Activated CD4-positive, alpha-beta T cell treated with anti-CD3 and anti-CD28 coated beads, Interleukin-2, amount 50 U/mL, for 16 hours (primary cell): Measurements from ENCODE around the gene WSCD1.

Experiments used
- DNase-seq: peaks from one replicate; pipeline ENCODE4 v3.0.0-alpha.2; 2020

The WSCD1 gene

DNA sequence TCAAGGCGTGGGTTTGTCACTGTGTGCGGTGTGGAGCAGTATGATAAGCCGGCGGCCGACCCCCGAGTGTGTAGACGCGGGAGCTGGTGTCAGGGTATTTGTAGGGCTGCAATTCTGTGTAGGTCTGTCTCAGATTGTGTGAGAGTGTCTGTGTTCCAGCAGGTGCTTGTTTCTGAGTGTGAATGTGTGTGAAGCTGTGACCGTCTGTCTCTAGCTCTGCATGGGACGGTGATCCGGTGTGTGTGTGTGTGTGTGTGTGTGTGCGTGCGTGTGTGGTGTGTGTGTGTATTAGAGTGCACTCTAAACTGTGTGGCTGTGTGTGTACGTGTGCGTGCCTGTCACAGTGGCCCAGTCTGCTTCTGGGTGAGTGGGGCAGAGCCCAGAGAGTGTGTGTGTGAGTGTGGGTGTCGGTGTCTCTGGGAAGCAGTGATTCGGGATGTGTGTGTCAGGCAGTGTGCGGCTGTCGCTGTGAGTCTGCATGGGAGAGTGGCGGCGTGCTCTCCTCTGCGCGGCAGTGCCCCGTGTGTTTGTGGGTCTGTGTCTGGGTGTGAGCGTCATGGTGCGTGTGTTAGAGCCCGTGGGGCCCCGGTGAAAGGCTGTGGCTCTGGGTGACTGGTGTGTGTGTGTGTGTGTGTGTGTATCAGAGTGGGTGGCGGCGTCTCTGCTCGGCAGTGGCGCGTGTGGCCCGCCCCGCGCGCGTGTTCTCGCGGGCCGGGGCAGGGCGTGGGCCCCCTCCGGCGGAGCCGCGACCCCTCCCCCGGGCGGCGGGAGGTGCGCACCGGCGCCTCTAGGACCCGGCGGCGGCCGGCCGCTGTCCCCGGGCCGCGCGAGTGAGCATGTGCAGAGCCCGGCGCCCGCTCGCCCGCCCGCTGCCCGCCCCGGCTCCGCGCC is at the start of gene WSCD1:
TSS of gene WSCD1 (plus strand) at position 841 of the 891 bp plus-strand sequence. CDS start 10,280 bp downstream, outside the sequence.
- DNase-seq, result no peak

DNA sequence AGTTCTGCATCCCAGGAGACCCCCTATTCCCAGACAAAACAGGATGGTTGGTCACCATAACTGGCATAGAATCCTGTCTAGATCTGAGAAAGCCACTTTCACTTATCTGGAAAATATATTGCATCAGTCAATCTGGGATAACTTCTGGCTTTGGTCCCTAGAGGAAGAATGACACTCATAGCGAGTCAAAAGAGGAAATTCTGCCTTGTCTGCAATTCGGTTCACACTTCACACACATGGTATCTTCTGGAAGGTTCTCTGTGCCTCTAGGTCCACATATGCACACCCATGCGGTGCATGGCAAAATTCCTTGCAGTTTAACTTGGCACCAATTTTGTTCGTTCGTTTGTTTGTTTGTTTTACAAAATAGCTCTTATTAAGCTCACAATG is 49.2 kb upstream of the WSCD1 start:
- DNase-seq, result no peak

DNA sequence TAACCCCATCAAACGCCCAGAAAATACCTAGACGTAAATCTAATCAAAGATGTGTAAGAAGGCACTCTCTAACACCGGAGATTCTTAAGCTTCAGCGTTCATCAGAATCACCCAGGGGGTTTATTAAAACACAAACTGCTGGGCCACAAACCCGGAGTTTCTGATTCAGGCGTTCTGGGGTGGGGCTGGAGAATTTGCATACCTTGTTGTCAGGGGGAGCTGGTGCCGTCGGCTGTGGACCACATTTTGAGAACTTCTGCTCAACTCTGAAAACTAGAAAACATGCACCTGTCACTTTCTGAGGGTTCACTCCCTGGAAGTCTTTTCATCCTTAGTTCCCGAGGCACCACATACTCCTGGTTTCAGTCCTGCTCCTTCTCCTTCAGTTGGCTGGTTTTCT is 48.6 kb upstream of the WSCD1 start:
- no peak for DNase-seq

DNA sequence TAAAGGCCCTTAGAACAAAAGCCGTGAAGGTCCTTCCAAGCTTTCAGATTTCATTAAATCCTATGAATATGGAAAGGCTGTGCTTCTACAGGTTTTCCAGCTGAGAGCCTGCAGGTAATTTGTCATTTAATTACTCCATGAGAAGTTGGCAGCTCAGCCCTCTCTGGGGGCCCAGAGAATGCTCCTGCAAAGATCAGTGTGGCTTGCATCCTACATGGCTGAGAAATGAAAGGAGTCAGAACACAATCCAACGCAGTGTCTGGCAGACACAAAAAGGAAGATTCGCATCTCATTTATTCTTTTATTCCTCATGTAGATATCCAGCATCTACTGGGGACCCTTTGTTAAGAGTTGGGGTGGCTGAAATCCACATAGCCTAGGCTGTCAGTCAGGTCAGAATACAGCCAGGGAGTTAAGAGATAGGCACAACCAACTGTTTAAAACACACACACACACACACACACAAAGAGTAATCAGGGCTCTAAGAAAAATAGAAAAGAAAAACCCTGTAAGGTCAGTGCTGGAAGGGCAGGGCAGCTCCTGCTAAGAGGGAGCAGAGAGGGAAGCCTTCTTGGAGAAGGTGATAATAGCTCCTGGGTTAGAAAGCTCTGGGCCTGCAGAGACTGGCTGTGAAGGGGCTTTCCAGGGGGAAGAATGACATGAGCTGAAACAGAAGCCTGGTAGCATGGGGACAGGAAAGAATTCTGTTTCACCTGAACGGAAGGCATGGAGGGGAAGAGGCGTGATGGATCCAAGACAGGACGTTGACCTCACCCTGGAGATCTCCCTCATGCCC is 46.9 kb upstream of the WSCD1 start:
- no peak for DNase-seq

DNA sequence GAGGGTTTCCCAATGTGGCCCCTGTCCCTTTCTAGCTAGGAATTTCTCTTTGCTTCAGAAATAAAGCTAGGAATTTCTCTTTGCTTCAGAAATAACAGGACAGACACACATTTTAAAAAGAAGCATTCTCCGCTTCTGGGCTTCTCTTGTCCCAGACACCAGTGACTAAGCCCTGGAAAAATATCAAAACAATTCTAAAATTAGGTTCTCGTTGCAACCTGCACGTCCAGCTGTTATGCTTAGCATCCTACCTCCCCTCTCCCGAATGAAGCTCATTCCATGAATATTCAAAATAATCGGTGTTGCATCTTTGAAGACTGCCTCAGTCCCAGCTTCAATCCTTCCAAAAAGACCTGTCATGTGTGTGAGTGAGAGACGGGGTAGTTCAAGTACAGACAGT is 45.6 kb upstream of the WSCD1 start:
- no peak for DNase-seq

DNA sequence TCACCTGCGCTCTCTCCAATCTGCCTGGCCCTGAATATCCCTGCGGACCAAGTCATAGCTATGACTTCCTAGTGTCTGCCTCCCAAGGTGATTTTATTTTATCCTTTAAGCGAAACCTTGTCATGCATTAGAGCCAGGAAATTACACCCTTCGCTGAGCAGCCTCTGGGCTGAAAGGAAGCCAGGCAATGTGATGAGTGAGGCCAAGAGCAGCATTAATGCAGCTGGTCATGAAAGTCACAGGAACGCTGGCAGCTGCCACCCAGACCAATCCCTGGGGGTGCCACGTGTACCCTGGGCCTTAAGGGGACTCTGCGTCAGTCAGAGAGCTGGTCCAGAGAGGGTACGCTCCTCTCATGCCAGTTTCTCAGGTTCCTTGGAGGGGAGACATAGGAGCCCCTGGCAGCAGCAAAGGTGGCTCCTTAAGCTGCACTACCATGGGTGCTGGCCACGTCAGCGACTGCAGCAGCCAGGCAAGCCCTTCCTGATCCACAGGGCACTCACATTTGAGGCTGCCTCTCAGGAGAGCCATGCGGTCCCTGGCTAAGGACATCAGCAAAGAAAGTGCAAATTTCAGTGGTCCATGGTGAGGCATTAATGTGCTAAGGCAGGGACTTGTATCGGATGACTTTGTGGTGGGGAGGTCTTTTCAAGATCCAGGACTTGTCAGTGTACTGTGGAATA is 42.7 kb upstream of the WSCD1 start:
- no peak for DNase-seq

DNA sequence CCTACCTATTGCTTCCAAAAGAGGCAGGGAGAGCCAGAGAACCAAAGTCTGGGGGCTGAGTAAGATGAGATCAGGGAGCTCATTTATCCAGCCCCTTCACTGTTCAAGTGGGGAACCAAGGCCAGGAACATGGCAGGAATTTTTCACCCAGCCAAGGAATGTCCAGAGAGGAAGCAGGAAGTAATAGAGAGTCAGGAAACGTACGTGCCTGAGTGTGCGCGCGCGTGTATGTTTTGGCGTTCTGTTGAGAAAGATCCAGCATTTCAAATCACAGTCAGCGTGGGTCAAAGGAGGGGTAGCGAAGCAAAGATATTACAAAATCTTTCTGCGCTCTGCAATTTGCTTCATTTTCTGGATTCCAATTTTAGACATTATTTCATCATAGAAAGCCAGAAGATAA is 41.9 kb upstream of the WSCD1 start:
- no peak for DNase-seq

DNA sequence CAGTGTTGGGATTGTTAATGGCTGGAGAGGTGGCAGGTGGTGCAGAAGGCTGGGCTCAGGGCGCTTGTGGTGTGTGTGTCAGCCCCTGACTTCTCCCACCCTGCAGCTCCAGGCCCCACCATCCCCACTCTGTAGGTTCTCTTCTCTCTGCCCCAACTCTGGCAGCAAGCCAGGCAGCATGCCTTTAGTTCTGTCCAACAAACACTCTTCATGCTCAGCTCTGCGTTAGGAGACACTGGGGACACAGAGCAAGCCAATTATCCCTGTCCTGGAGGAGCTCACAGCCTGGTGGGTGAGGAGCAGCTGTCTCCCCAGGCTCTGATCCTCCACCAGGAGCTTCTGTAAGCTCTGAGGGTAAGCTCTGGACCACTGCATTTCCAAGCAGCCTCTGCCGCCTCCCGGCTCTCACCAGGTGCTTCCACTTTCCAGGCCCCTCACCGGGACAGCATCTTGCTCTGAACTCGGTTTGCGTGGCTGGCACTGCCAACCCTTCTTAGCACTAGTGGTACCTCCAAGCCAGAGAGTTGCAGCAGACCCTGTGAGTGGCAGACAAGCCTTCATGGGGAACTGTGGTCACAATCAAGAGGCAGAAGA is 34.3 kb upstream of the WSCD1 start:
- no peak for DNase-seq

DNA sequence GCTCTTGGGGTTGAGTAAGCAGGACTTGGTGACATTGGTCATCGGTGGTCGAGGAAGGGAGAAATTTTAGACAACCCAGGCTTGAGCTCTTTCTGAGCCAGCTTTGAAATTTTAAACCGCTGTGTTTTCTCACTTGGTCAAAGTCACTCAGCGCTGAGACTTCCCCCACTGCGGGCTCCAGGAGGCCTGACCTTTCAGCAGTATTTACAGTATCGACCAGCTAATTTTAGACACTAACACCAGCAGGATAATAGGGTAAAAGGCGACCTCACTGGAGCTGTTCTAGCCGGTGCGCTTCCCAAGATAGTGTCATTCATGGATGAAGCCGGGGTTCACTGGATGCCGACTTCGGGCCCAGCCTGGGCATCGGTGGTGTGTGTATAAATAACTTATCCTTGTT is 29.7 kb upstream of the WSCD1 start:
- no peak for DNase-seq

DNA sequence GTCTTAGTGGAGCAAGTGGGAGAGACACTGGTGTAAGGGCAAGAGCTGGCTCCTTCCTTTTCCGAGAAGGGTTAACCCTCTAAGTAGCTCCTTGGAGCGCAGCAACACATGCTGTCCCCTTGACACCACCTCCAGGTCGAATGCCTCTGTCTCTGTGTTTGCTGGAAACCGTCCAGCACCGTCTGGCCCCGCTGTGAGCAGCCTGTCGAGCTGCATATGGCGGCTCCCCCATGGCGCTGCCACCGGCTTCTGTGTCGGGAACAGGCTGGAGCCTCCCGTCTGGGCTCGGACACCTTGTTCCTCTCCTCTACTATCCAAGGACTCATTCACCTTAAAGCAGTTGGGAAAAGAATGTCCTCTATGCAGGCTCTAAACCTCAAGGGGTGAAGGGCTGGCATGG is 28.9 kb upstream of the WSCD1 start:
- DNase-seq, result no peak

DNA sequence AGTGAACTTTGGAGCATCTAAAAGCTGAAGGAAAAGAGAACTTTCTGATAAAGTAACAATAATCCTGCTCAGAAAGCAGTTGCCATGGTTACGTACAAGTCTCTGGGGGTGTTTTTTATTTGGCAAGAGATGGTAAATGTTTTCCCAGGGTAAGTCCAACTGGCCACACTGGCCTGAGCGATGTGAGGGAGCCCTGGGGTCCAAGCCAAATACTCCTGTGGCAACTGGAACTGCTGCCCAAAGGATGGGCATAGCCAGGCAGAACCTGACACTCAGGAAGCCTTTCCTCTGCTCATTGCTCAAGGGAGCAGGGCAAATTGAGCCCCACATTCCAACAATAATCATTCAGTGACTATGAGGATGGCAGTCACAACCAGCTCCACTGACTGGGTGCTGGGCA is 26.8 kb upstream of the WSCD1 start:
- no peak for DNase-seq

DNA sequence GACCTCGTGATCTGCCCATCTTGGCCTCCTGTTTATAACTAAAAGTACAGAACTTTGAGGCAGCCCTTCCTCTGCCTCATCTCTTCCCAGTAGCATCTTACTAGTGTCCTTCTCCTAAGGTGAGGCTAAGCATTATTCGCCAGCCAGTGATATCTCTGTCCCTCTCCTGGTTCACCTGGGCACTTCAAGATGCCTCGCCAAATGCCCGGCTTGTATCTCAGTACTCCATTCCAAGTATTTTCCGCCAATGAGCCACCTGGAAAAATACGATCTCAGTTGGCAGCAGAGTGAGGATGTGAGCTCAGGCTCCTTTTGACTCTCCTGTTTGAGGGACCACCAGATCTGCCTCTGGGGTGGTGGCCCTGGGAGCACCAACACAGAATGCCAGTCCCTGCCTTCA is 25.9 kb upstream of the WSCD1 start:
- DNase-seq, result no peak

DNA sequence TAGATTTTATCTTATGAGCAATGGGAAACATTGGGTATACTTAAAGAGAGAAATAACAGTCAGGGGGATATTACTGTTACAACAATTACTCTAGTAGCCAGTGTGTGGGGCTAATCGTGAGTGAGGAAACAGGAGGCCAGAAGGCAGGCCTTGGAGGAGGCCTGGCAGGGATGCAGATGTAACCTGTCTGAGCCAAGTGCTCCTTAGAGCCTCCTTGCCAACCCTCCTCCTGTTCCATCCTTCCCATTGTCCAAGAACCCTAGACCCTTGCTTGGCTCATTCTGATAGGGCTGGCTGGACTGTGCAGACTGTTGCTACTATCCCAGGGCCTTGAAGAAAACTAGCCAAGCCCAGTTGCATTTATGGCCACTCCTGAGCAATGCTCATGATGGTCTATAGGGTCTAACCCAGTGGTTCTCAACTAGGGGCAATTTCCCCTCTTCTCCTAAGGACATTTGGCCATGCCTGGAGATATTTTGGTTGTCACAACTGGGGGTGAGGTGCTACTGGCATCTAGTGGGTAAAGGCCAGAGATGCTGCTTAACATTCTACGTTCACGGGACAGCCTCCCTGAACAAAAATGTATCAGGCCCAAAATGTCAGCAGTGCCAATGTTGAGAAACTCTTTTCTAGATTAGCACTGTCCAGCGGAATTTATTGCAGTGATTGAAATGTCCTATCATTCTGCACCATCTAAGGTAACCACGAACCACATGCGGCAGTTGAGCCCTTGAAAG is 24.4 kb upstream of the WSCD1 start:
- DNase-seq, result no peak

DNA sequence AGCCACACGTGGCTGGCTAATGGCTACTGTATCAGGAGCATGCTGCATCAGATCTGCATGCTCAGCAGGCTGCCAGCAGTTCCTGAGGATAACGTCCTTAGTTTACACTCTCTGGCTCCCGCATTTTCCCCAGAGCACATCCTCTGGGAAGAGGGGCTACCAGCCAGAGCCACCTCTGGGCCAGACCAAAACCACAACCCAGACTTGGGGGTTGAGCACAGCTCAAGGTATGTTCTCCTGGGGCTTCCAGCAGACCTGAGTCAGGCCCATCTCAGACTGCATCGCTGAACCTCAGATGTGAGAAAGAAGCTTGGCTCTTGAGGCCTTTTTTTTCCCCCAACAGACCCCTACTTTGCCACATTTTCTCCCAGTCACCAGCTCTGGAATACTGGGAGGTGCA is 23.7 kb upstream of the WSCD1 start:
- no peak for DNase-seq

DNA sequence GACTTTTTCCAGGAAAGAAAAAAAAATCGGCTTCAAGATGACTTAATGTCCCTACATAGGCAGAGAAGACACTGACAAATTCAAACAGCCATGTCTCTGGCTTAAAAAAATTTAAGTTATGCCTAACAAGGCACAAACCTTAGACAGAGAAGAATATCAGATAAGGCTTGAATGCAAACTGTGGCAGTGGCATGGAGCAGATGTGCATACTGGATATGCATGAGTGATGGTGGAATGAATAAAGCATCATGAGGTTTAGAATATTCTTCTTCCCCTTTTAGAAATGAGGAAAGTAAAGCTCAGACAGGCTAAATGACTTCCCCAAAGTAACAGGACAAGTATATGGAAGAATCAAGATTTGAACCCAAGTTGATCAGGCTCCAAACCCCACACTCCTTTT is 23.2 kb upstream of the WSCD1 start:
- DNase-seq, result no peak

DNA sequence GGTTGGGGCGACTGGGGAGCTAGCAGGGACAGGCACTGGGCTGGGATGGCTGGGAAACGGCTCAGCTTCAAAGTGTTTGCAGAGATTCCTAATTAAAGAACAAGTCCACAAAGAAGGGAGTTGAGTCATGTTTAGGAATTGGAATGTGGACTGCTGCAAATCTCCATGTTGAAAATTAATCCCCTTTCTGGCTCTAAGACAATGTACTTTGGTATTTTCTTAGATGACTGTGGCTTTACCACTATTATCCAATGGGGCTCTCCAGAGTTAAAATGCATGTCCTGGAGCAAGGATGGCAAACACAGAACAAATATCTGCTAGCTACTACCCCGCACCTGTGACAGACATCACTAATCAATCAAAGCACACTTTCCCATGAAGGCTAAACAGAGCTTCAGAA is 22.2 kb upstream of the WSCD1 start:
- no peak for DNase-seq

DNA sequence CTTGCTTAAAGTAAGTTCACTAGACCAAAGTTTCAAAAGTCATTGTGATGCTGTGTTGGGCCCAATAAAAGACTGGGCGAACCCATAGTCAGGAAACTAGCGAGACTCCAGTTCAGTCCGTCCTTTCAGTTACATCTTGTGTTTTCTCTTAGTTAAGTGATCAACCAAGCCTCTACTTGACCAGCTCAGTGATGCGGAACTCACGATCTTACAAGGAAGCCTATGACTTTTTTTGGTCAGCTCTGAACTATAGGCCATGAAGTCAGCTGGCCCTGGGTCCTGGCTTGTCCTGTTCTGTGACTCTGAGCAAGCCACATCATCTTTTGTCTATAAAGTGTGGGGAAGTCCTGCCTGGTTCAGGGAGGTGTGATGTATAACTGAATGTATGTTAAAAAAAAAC is 21.7 kb upstream of the WSCD1 start:
- no peak for DNase-seq

DNA sequence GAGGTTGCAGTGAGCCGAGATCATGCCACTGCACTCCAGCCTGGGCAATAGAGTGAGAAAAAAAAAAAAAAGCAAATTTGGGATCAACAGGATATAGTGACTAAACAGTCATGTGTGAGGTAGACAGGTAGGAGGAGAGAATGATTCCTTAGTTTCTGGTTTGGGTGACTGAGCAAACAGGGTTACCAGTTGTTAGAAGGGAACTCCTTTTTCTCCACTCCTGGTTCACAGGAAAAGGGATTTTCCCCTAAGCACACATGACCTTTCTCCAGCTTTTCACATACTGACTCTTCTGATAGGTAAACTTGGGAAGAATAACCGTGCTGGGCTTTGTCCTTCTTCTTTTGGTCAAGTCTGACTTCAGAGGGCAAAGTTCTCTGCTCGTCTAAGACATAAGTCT is 17.3 kb upstream of the WSCD1 start:
- no peak for DNase-seq

DNA sequence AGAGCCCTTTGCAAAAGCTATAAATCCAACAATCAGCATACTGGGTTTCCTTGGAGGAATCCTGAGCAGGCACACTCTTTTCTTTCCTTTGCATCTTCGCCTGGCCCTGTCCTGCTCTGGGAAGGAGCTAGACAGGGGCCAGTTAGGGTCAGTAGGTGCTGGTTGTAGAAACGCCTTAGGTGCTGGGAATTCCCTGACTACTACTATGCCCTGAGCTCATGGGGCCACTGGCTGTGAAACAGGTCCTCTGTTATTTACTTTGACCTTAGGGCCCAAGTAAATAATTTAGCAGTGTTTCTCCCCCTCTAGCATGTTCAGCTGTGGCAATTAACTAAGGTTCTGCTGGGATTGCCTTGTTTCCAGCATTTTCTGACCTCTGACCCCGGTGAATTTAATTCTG is 15.8 kb upstream of the WSCD1 start:
- DNase-seq, result no peak

DNA sequence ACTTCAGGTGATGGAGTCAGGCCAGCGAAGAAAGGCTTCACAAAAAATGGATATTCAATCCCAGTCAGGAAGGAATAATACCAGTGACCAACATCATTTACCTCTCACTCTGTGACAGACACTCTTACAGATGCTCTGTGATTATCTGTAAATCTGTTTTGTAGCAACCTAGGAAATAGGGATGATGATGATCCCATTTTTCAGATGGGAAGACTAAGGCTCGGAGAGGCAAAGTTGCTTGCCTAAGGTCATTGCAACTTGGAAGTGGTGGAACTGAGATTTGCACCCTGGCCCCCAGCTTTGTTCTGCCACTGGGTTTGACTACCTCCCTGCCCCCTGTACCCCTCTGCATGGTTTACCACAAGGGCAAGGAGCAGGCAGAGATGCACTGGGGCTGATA is 14.1 kb upstream of the WSCD1 start:
- no peak for DNase-seq

DNA sequence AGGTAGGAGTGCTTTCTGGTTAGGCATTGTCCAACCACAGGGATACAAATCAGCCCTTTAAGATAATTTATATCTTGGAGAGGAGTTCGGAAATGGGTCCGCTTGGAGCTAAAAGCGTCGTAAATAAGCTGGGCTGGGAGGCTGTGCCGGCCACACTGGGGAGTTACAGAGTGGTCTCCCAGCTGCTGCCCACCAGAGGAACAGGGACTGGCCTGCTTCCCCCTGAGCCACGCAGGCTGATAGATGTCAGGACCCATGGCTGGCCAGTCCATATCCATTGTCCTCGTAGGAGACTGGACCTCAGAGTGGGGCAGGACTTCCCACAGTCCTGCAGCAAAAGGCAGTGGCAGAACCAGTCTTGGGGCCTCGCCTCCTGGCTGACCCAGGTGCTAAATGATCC is 12.6 kb upstream of the WSCD1 start:
- DNase-seq, result no peak

DNA sequence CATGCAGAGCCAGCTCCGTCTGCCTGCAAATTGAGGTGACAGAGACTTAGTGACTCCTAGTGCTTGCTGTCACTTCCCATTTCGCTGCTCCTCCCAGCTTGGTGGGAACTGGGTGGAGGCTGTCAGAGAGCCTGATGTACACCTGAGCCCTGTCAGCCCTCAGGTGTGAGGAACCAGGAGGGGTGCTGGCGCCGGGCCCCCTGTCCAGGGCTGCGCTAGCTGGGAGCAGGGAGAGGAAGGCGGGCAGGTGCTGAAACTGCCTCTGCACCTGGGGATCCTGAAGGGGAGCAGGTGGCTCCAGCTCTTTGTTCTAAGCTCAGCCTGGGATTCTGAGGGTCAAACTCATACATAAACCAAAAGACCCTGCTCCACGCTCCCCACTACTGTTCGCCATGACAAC is 10.8 kb upstream of the WSCD1 start:
- DNase-seq, result no peak

DNA sequence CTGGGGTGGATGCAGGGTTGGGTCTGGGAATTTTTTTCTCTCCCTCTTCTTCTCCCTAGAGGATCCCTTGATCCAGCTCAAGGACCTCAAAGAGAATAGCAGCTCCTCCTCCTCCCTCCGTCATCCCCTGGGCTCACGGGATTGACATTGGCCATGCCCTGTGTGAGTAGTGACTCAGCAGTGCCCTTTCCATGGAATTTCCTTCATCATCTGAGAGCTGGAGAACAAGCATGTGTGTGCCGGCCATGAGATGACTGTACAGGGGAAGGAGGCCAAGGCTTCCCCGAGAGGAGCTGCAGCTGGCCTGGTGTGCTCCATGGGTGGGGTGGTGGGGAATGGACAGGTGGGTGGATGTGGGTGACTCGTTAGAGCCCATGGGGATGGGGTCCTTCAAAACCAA is 8.9 kb upstream of the WSCD1 start:
- no peak for DNase-seq
